HepG2 (cell line): ENCODE results near the gene INAFM1. TPM values are rescaled to one million over a fixed set of nuclear protein-coding genes. Genes with fewer than 3 reads are reported as not detected.
A peak's percentile ranks its signal among the peaks of the same experiment; 100 is the strongest.

Experiments used
- ATAC-seq: fragments of 200-7000 bp; cut with Tn5 transposase; 3 replicates; pipeline ENCODE4 v1.9.1; 2020; ENCODE audit warnings: mild to moderate bottlenecking, moderate library complexity
- BruUV-seq: library from RNA; stranded (reverse); fragments of 400-500 nt; replicated peaks from 2 replicates; lab custom pipeline; 2021; lab: Mats Ljungman, UMichigan
- CTCF ChIA-PET: fragments of 300-600 bp; formaldehyde crosslinking; extraction: SDS; loops from one replicate; lab custom pipeline; 2021; ENCODE audit warnings: low total read pairs, inconsistent platforms, low intra/inter-chr PET ratio; lab: Yijun Ruan, JAX
- POLR2A ChIA-PET: fragments of 350-600 bp; sonication (Branson Sonifier 250); formaldehyde crosslinking; loops from one replicate; lab custom pipeline; 2020; ENCODE audit warnings: antibody characterized with exemption, inconsistent platforms; lab: Yijun Ruan, JAX
- DNase-seq: peaks from one replicate; pipeline ENCODE4 v3.0.0-alpha.2; 2015; ENCODE audit warnings: low spot score
- FAIRE-seq: peaks from 3 replicates; lab custom pipeline; 2011; peaks lifted over from hg19 to GRCh38; lab: Jason Lieb, UNC
- H2AFZ ChIP-seq: one replicate; pipeline ENCODE4 v1.6.1; 2011; ENCODE audit warnings: low read length, inconsistent platforms
- H3K27ac ChIP-seq: fragments of 300-600 bp; 3 replicates; pipeline ENCODE4 v1.8.0; 2011; ENCODE audit warnings: mixed run types, mild to moderate bottlenecking, mixed read lengths, low read length, inconsistent platforms; ENCODE audit not compliant: insufficient read depth; ENCODE audit errors: extremely low read length
- H3K27me3 ChIP-seq, 2 experiments: fragments of 200-600 bp in 1 of 2; 2 replicates in 1 of 2; 3 replicates in 1 of 2; pipeline versions ENCODE4 v1.6.0 to v1.8.0; 2011; ENCODE audit warnings: low read length in 2 of 2, mild to moderate bottlenecking in 2 of 2, moderate library complexity in 2 of 2, inconsistent platforms in 1 of 2; ENCODE audit not compliant: insufficient read depth in 2 of 2, control insufficient read depth in 1 of 2
- H3K36me3 ChIP-seq, 2 experiments: fragments of 200-600 bp in 1 of 2; replicated peaks in 1 of 2; 2 replicates in 1 of 2; 3 replicates in 1 of 2; pipeline versions ENCODE4 v1.5.1 to v1.8.0; 2011; ENCODE audit warnings: low read length in 2 of 2, inconsistent platforms in 1 of 2; ENCODE audit not compliant: insufficient read depth in 2 of 2, control insufficient read depth in 1 of 2
- H3K4me1 ChIP-seq: 2 replicates; pipeline ENCODE4 v1.5.1; 2012; ENCODE audit warnings: low read length, inconsistent platforms; ENCODE audit not compliant: insufficient read depth
- H3K4me2 ChIP-seq: 2 replicates; pipeline ENCODE4 v1.6.0; 2011; ENCODE audit warnings: low read depth, low read length, inconsistent platforms
- H3K4me3 ChIP-seq, 3 experiments: fragments of 200-600 bp in 1 of 3; sonication (generic), shearing (Covaris generic) in 1 of 3; replicated peaks in 1 of 3; 2 replicates each; pipeline ENCODE4 v1.5.1; 2011 to 2016; ENCODE audit warnings: low read length in 3 of 3, inconsistent platforms in 2 of 3, low read depth in 2 of 3, mild to moderate bottlenecking in 2 of 3, control low read depth in 1 of 3, mixed read lengths in 1 of 3; ENCODE audit not compliant: insufficient read depth in 1 of 3
- H3K79me2 ChIP-seq: one replicate; pipeline ENCODE4 v1.6.1; 2011; ENCODE audit warnings: low read length, inconsistent platforms; ENCODE audit not compliant: insufficient read depth
- H3K9ac ChIP-seq: 2 replicates; pipeline ENCODE4 v1.6.0; 2011; ENCODE audit warnings: mild to moderate bottlenecking, low read depth, low read length, inconsistent platforms; ENCODE audit not compliant: insufficient read depth
- H3K9me3 ChIP-seq: 2 replicates; pipeline ENCODE4 v1.5.1; 2012; ENCODE audit warnings: mild to moderate bottlenecking, low read length
- H4K20me1 ChIP-seq: 2 replicates; pipeline ENCODE4 v1.6.0; 2011; ENCODE audit warnings: inconsistent platforms, mild to moderate bottlenecking, low read length, moderate library complexity; ENCODE audit not compliant: insufficient read depth
- HOMEZ ChIP-seq: IDR thresholded peaks from 2 replicates; pipeline ENCODE4 v1.6.1; 2016; ENCODE audit warnings: low read depth
- WGBS: methylation state at CpG from one replicate; pipeline ENCODE4 v1.1.6; 2017; ENCODE audit warnings: low lambda C conversion rate; 5-methylcytosine and 5-hydroxymethylcytosine counted together
- in situ Hi-C: cut with HindIII; loops from 2 replicates; pipeline ENCODE4 v1.10.0; 2017; ENCODE audit warnings: low pct_unique_long_range_greater_than_20kb; ENCODE audit not compliant: extremely low pct_ligation_motif_present
- intact Hi-C: fragments of 100-400 bp; cut with micrococcal nuclease; formaldehyde crosslinking; loops from one replicate; pipeline ENCODE4 v1.10.0; 2022; ENCODE audit not compliant: unreplicated experiment
- polyA plus RNA-seq, 8 experiments: library from polyadenylated mRNA; depleted of rRNA in 3 of 8; stranded (reverse) in 7 of 8; unstranded in 1 of 8; fragments of >200 nt; fragmentation: Illumina TruSeq in 4 of 8; extraction: Trizol in 4 of 8; gene quantifications; 2 replicates each; pipeline versions ENCODE4 v1.2.1 to v1.2.3, GENCODE V29; 2011 to 2016; ENCODE audit warnings: low read depth in 4 of 8, missing spikeins in 1 of 8, mixed read lengths in 1 of 8; ENCODE audit not compliant: insufficient read depth in 1 of 8
- total RNA-seq, 5 experiments: library from RNA; depleted of rRNA; stranded (reverse); fragments of >200 nt; fragmentation: Illumina TruSeq; extraction: Trizol; gene quantifications; 2 replicates each; pipeline ENCODE4 v1.2.3, GENCODE V29; 2016; ENCODE audit warnings: low read depth in 1 of 5
- TF ChIP-seq, protein P1 (sequence below): sonication (generic); formaldehyde crosslinking; IDR thresholded peaks from 2 replicates; pipeline ENCODE4 v1.5.1; 2020; ENCODE audit warnings: mild to moderate bottlenecking, missing genetic modification reagents, moderate library complexity

Gene INAFM1
- total and polyA plus RNA-seq, 2 of the 13 experiments (the other 11 are each of a cell fraction or from before 2014, with no cell fraction given): 0.88 to 1.9 TPM

DNA sequence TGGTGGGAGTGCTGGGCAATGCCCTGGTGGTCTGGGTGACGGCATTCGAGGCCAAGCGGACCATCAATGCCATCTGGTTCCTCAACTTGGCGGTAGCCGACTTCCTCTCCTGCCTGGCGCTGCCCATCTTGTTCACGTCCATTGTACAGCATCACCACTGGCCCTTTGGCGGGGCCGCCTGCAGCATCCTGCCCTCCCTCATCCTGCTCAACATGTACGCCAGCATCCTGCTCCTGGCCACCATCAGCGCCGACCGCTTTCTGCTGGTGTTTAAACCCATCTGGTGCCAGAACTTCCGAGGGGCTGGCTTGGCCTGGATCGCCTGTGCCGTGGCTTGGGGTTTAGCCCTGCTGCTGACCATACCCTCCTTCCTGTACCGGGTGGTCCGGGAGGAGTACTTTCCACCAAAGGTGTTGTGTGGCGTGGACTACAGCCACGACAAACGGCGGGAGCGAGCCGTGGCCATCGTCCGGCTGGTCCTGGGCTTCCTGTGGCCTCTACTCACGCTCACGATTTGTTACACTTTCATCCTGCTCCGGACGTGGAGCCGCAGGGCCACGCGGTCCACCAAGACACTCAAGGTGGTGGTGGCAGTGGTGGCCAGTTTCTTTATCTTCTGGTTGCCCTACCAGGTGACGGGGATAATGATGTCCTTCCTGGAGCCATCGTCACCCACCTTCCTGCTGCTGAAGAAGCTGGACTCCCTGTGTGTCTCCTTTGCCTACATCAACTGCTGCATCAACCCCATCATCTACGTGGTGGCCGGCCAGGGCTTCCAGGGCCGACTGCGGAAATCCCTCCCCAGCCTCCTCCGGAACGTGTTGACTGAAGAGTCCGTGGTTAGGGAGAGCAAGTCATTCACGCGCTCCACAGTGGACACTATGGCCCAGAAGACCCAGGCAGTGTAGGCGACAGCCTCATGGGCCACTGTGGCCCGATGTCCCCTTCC lies 45.5 kb downstream of the INAFM1 start:
- peaks cover 36% of the 10 kb centered on the region for H3K4me1 ChIP-seq
- H3K4me2 ChIP-seq: no peak overlapping the region
- H4K20me1 ChIP-seq: no peaks in the 10 kb centered on the region
- H3K36me3 ChIP-seq: no peaks in the 10 kb centered on the region
- no peak overlapping the region for H3K27ac ChIP-seq
- in situ Hi-C loops: no loop called here
- intact Hi-C loops: no loop called here
- 89% methylated on average over 41 of the region's 46 CpGs for WGBS
- DNase-seq: no peak
- no peak for FAIRE-seq
- no peak for TF ChIP-seq HOMEZ (CRISPR knock-in tag)
- TF ChIP-seq, protein P1, sequence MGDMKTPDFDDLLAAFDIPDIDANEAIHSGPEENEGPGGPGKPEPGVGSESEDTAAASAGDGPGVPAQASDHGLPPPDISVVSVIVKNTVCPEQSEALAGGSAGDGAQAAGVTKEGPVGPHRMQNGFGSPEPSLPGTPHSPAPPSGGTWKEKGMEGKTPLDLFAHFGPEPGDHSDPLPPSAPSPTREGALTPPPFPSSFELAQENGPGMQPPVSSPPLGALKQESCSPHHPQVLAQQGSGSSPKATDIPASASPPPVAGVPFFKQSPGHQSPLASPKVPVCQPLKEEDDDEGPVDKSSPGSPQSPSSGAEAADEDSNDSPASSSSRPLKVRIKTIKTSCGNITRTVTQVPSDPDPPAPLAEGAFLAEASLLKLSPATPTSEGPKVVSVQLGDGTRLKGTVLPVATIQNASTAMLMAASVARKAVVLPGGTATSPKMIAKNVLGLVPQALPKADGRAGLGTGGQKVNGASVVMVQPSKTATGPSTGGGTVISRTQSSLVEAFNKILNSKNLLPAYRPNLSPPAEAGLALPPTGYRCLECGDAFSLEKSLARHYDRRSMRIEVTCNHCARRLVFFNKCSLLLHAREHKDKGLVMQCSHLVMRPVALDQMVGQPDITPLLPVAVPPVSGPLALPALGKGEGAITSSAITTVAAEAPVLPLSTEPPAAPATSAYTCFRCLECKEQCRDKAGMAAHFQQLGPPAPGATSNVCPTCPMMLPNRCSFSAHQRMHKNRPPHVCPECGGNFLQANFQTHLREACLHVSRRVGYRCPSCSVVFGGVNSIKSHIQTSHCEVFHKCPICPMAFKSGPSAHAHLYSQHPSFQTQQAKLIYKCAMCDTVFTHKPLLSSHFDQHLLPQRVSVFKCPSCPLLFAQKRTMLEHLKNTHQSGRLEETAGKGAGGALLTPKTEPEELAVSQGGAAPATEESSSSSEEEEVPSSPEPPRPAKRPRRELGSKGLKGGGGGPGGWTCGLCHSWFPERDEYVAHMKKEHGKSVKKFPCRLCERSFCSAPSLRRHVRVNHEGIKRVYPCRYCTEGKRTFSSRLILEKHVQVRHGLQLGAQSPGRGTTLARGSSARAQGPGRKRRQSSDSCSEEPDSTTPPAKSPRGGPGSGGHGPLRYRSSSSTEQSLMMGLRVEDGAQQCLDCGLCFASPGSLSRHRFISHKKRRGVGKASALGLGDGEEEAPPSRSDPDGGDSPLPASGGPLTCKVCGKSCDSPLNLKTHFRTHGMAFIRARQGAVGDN (CRISPR knock-in tag): 0 out of 2 replicates have a peak, but pooled peaks have one; percentile 15
- TF ChIP-seq, all 625 proteins: peak for 1
- Histone ChIP-seq H2AFZ (no peak overlapping the region), H3K79me2 (no peaks in the 10 kb centered on the region), H3K4me3 (no peak overlapping the region), H3K9me3 (no peaks in the 10 kb centered on the region), H3K9ac (no peak overlapping the region), H3K27me3 (peaks cover 2 to 7% of the 10 kb centered on the region in 2 experiments; a peak in 1 of 5 replicates)
- ATAC-seq: no peak
- BruUV-seq: no TSS peak
- POLR2A ChIA-PET: interaction anchor here (0.7 kb wide), 1 partner anchor 64 kb away, joined by 3 read pairs; the partner anchor contains the start of gene CCDC9
- CTCF ChIA-PET: no interaction called here
